HCT116 (cell line): ENCODE measurements around the gene DLG2.
A peak's percentile ranks its signal among the peaks of the same experiment; 100 is the strongest.

ENCODE experiments used
- POLR2A ChIP-seq: IDR thresholded peaks from 2 replicates; pipeline ENCODE4 v1.7.0; 2011; ENCODE audit warnings: borderline replicate concordance; ENCODE audit not compliant: insufficient read depth, insufficient read length; ENCODE audit errors: extremely low read depth
- POLR2AphosphoS5 ChIP-seq: IDR thresholded peaks from 2 replicates; pipeline ENCODE4 v1.6.1; 2011; ENCODE audit warnings: mild to moderate bottlenecking, low read depth, low read length, moderate library complexity
- TF ChIP-seq, protein P1 (sequence below), 3 experiments: fragments of 200-600 bp in 1 of 3; sonication (generic) in 1 of 3; IDR thresholded peaks in 2 of 3; conservative IDR thresholded peaks in 1 of 3; 2 replicates each; pipeline ENCODE4 v1.5.1; 2012 to 2017; ENCODE audit warnings: low read depth in 2 of 3, low read length in 2 of 3, antibody characterized with exemption in 1 of 3, borderline replicate concordance in 1 of 3, control low read depth in 1 of 3, mild to moderate bottlenecking in 1 of 3, mixed read lengths in 1 of 3, mixed run types in 1 of 3, moderate library complexity in 1 of 3; ENCODE audit not compliant: insufficient read depth in 1 of 3

DNA sequence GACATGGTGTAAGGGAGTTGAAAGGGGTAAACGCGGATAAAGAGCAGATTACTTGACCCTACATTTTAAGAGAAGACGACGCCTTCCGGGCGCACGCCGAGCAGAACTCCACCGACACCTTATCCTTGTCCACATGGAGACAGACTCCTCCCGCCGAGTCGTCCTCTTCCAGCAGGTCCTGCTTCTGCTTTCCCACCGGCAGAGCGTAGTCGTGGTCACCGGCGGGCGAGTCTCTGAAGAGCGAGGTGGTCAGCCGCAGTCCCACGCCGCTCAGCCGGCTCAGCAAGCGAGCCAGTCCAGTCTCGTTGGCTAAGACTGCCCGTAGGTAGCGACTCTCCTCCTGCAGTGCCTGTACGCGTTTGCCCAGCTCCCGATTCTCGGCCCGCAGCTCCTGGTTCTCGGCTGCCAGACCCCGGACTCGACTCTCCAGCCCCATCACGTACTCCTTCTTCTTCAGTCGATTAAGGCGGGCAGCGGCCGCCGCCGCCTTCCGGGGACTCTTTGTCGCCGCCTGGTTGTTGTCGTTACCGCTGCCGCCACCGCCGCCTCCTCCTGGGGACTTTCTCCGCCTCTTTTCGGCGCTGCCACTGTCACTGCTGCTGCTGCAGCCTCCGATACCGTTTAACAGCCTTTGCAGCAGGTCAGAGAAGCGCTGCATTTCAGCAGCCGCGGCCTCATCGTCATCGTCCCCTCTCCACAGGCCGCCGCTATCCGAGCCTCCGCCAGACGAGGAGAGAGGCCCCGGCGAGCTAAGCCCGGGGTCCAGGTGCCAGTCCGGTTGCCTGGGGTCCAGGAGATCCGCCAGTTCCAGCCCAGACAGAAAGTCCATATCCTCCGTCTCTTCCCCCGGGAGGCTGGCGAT lies 36.8 kb upstream of the DLG2 start:
- TF ChIP-seq, protein P1, sequence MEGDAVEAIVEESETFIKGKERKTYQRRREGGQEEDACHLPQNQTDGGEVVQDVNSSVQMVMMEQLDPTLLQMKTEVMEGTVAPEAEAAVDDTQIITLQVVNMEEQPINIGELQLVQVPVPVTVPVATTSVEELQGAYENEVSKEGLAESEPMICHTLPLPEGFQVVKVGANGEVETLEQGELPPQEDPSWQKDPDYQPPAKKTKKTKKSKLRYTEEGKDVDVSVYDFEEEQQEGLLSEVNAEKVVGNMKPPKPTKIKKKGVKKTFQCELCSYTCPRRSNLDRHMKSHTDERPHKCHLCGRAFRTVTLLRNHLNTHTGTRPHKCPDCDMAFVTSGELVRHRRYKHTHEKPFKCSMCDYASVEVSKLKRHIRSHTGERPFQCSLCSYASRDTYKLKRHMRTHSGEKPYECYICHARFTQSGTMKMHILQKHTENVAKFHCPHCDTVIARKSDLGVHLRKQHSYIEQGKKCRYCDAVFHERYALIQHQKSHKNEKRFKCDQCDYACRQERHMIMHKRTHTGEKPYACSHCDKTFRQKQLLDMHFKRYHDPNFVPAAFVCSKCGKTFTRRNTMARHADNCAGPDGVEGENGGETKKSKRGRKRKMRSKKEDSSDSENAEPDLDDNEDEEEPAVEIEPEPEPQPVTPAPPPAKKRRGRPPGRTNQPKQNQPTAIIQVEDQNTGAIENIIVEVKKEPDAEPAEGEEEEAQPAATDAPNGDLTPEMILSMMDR (IDR thresholded peaks at IDR 0.05 in 2 of 3, conservative IDR thresholded peaks at IDR 0.05 in 1 of 3; ENCODE audit: borderline replicate concordance in 1 of 3, insufficient read depth in 1 of 3, low read depth in 2 of 3, low read length in 2 of 3) = peak; percentile 25 to 58 (median 54); a peak in 5 of 6 replicates
- no peak for TF ChIP-seq POLR2A
- TF ChIP-seq POLR2AphosphoS5 = peak; percentile 35
